Glutamatergic neuron (in vitro differentiated cells): ENCODE results near the gene MPPED2. TPM values are rescaled to one million over a fixed set of nuclear protein-coding genes. Genes with fewer than 3 reads are reported as not detected.

Experiments used
- DNase-seq: peaks from one replicate; pipeline ENCODE4 v3.0.0; 2022
- H3K27ac Mint-ChIP-seq: one replicate; pipeline ENCODE4 v1.8.0; 2020; ENCODE audit warnings: mild to moderate bottlenecking, mixed read lengths, inconsistent platforms; ENCODE audit not compliant: unreplicated experiment
- H3K27me3 Mint-ChIP-seq: one replicate; pipeline ENCODE4 v1.8.0; 2020; ENCODE audit warnings: mild to moderate bottlenecking, moderate library complexity, mixed read lengths, inconsistent platforms; ENCODE audit not compliant: unreplicated experiment
- H3K36me3 Mint-ChIP-seq: one replicate; pipeline ENCODE4 v1.8.0; 2020; ENCODE audit warnings: mild to moderate bottlenecking, mixed read lengths, inconsistent platforms; ENCODE audit not compliant: unreplicated experiment
- H3K4me1 Mint-ChIP-seq: one replicate; pipeline ENCODE4 v1.8.0; 2020; ENCODE audit warnings: mild to moderate bottlenecking, low read depth, mixed read lengths, inconsistent platforms; ENCODE audit not compliant: unreplicated experiment
- H3K4me3 Mint-ChIP-seq: one replicate; pipeline ENCODE4 v1.8.0; 2020; ENCODE audit warnings: mild to moderate bottlenecking, mixed read lengths, inconsistent platforms; ENCODE audit not compliant: unreplicated experiment
- H3K9me3 Mint-ChIP-seq: one replicate; pipeline ENCODE4 v1.8.0; 2020; ENCODE audit warnings: mild to moderate bottlenecking, moderate library complexity, mixed read lengths, inconsistent platforms; ENCODE audit not compliant: unreplicated experiment
- total RNA-seq: library from RNA; stranded (reverse); fragmentation: NEBNext Ultra II Directional; extraction: Animal tissue kit (Norgen Biotek cat#: 25700); gene quantifications from one replicate; pipeline ENCODE4 v1.2.1, GENCODE V29; 2021; ENCODE audit not compliant: unreplicated experiment
- TF ChIP-seq, protein P1 (sequence below): fragments of 200-600 bp; sonication (generic); IDR thresholded peaks from one replicate; pipeline ENCODE4 v1.5.0; 2021; ENCODE audit not compliant: partially characterized antibody, unreplicated experiment

The MPPED2 gene
- total RNA-seq, 1 donor from 2014 or later = 11.0 TPM

- Mint-ChIP-seq H3K9me3 (no peaks in the 10 kb centered on the region), H3K27me3 (no peaks in the 10 kb centered on the region), H3K27ac (no peak overlapping the region), H3K36me3 (no peaks in the 10 kb centered on the region), H3K4me3 (no peak overlapping the region), H3K4me1 (no peaks in the 10 kb centered on the region)
- TF ChIP-seq, protein P1, sequence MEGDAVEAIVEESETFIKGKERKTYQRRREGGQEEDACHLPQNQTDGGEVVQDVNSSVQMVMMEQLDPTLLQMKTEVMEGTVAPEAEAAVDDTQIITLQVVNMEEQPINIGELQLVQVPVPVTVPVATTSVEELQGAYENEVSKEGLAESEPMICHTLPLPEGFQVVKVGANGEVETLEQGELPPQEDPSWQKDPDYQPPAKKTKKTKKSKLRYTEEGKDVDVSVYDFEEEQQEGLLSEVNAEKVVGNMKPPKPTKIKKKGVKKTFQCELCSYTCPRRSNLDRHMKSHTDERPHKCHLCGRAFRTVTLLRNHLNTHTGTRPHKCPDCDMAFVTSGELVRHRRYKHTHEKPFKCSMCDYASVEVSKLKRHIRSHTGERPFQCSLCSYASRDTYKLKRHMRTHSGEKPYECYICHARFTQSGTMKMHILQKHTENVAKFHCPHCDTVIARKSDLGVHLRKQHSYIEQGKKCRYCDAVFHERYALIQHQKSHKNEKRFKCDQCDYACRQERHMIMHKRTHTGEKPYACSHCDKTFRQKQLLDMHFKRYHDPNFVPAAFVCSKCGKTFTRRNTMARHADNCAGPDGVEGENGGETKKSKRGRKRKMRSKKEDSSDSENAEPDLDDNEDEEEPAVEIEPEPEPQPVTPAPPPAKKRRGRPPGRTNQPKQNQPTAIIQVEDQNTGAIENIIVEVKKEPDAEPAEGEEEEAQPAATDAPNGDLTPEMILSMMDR = no peak
- DNase-seq = no peak
These were observed 139.6 kb downstream of the MPPED2 start for GRCh38 chr11:30446520-30446919.

DNA sequence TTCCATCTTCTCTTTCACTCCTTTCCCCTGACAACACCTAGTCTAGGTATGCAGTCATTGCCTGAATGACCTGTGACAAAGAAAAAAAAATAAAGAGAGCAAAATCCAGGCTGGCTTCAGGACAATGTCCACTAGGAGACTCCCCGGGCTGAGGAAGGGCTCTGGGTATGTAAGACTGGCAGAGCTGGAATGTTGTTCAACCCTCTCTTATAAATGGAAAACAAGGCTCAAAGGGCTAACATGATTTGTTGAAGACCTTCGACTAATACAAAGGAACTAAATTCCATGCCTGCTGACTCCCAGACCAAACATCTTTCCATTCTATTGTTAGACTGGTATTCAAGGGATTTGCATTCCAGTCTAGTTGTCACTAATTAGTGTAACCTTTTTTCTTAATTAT, 141.1 kb downstream of the MPPED2 start:
- Mint-ChIP-seq H3K4me1 (no peaks in the 10 kb centered on the region), H3K36me3 (no peaks in the 10 kb centered on the region), H3K27ac (no peak overlapping the region), H3K4me3 (no peak overlapping the region), H3K9me3 (no peaks in the 10 kb centered on the region), H3K27me3 (no peaks in the 10 kb centered on the region)
- TF ChIP-seq, protein P1 = no peak
- no peak for DNase-seq

- no peak overlapping the region for H3K27ac Mint-ChIP-seq
- DNase-seq = no peak
- H3K4me1 Mint-ChIP-seq = no peaks in the 10 kb centered on the region
- no peaks in the 10 kb centered on the region for H3K36me3 Mint-ChIP-seq
- no peaks in the 10 kb centered on the region for H3K9me3 Mint-ChIP-seq
- H3K4me3 Mint-ChIP-seq = no peak overlapping the region
- TF ChIP-seq, protein P1 = no peak
- no peaks in the 10 kb centered on the region for H3K27me3 Mint-ChIP-seq
These were observed 145.6 kb downstream of the MPPED2 start for GRCh38 chr11:30440510-30440909.

DNA sequence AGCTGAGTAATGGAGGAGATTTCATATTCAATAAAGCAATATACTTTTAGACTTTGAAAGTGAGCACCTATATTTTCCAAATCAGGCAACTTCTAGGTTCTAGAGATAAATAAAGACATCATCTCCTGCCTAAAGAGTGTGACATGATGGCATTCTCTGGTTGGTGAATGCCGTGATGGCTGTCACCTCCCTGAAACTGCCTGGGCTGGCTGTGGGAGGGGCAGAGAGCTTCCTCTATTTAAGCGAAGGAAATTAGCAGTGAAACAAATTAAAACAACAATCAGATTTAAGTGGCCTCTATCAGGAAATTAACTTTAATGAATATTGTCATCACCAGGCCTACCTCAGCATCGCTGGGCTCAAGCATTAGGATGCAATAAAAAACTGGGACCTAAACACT, 149.4 kb downstream of the MPPED2 start:
- Mint-ChIP-seq H3K27ac (no peak overlapping the region), H3K27me3 (no peaks in the 10 kb centered on the region), H3K4me1 (no peaks in the 10 kb centered on the region), H3K36me3 (no peaks in the 10 kb centered on the region), H3K4me3 (no peak overlapping the region), H3K9me3 (no peaks in the 10 kb centered on the region)
- no peak for DNase-seq
- TF ChIP-seq, protein P1 = no peak

DNA sequence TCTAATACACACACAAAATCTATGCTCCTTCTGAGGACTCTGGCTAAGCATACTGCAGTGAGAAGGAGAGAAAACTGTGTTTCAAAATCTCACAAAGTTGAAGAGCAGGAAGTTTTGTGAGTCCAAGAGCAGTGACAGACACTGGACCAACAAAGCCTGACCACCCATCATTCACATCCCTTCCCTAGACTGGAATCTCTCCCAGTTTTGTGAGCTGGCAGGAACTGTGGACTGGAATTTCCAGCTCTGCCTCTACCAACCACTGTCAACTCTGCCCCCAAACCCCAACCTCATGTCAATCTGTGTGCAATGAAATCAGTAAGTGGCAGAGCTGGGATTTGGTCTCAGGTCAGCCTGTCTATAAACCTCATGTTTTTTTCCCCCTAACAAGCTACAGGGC, 150.7 kb downstream of the MPPED2 start:
- no peaks in the 10 kb centered on the region for H3K9me3 Mint-ChIP-seq
- H3K4me3 Mint-ChIP-seq = no peak overlapping the region
- no peaks in the 10 kb centered on the region for H3K36me3 Mint-ChIP-seq
- no peaks in the 10 kb centered on the region for H3K27me3 Mint-ChIP-seq
- TF ChIP-seq, protein P1 = no peak
- H3K4me1 Mint-ChIP-seq = no peaks in the 10 kb centered on the region
- no peak for DNase-seq
- no peak overlapping the region for H3K27ac Mint-ChIP-seq
